Lower lobe of right lung (tissue), 2 donors: ENCODE data around the gene TMEM141. TPM values are rescaled to one million over a fixed set of nuclear protein-coding genes. Genes with fewer than 3 reads are reported as not detected.

Experiments
- ATAC-seq, 2 donors: fragments of 200-7000 bp; cut with Tn5 transposase; one replicate each; pipeline ENCODE4 v1.9.1; 2020 to 2022; ENCODE audit warnings: mild to moderate bottlenecking in 2 of 2, moderate library complexity in 2 of 2
- DNase-seq: peaks from one replicate; pipeline ENCODE4 v3.0.0-alpha.2; 2020
- H3K27ac ChIP-seq: fragments of 200-600 bp; one replicate; pipeline ENCODE4 v1.8.0; 2022
- H3K27me3 ChIP-seq: fragments of 200-600 bp; one replicate; pipeline ENCODE4 v1.8.0; 2022; ENCODE audit warnings: low read depth
- H3K36me3 ChIP-seq: fragments of 200-600 bp; one replicate; pipeline ENCODE4 v1.8.0; 2022; ENCODE audit warnings: mild to moderate bottlenecking
- H3K4me1 ChIP-seq: fragments of 200-600 bp; one replicate; pipeline ENCODE4 v1.8.0; 2022
- H3K4me3 ChIP-seq: fragments of 200-600 bp; one replicate; pipeline ENCODE4 v1.8.0; 2022; ENCODE audit warnings: mild to moderate bottlenecking
- H3K9me3 ChIP-seq: fragments of 200-600 bp; one replicate; pipeline ENCODE4 v1.8.0; 2022
- intact Hi-C: fragments of 100-400 bp; cut with DNase I; formaldehyde crosslinking; loops from one replicate; pipeline ENCODE4 v1.11.0; 2022
- long read RNA-seq: library from polyadenylated mRNA; unstranded; transcript quantifications from one replicate; pipeline ENCODE4 v2.0.0, GENCODE V29; 2021
- total RNA-seq: library from RNA; stranded (reverse); fragmentation: NEBNext Ultra II Directional; extraction: Animal tissue kit (Norgen Biotek cat#: 25700); gene quantifications from one replicate; pipeline ENCODE4 v1.2.1, GENCODE V29; 2021
- TF ChIP-seq, protein P1 (sequence below): fragments of 200-600 bp; IDR thresholded peaks from one replicate; pipeline ENCODE4 v1.8.0; 2022; ENCODE audit warnings: antibody characterized with exemption, mild to moderate bottlenecking
- donor health status: DM: no; HTN: yes; CAD: no; lungs with severe emphysema.

TMEM141 gene
- total RNA-seq, result 57.2 TPM
- long read RNA-seq, transcript TMEM141-201 (5 exons, 768 nt), result major isoform, 11 of 20 reads
- long read RNA-seq, transcript TMEM141-202 (5 exons, 839 nt), result minor isoform, 6 of 20 reads
- long read RNA-seq, partial matches to known transcripts, result 1 of 20 reads
- long read RNA-seq, other reads (novel, unspliced or antisense), result 1 of 20 reads

DNA sequence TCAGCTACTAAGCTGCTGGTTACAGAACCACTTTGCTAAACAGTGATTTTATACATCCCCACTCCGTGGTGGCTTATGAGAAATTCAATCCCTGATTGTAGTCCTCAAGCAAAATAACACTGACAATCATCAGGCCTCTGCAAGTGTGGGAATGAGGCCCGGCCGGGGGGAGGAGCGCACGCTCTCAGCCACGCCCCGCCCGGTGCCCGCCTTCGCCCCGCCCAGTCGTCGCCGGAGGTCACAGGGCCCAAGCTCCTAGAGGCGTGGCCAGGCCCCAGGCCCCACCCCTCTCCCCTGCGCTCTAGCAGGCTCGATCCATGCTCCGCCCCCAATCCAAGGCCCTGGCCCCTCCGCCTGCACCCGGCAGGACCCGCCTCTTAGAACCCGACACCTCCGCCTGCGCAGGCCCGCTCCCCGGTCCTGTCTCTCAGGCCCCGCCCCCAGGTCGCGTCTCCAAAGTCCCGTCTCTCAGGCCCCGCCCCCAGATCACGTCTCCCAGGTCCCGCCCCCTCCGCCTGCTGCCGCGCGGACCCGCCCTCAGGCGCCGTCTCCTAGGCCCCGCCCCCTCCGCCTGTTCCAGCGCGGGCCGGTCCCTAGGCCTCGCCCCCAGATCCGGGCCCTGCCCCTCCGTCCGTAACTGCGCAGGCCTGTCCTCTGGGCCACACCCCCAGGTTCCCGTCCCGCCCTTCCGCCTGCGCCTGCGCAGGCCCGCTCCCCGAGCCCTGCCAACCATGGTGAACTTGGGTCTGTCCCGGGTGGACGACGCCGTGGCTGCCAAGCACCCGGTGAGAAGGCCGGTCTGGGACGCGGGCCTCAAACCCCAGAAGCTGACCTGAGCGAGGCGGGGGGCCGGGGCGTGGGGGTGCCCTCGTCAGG, at the start of gene TMEM141:
TSS of gene TMEM141 (plus strand) at position 705 of the 876 bp plus-strand sequence. CDS start at position 732, 27 bp downstream.
- ATAC-seq (peak; percentile 96 to 97), DNase-seq (peak; percentile 100)
- TF ChIP-seq, protein P1, sequence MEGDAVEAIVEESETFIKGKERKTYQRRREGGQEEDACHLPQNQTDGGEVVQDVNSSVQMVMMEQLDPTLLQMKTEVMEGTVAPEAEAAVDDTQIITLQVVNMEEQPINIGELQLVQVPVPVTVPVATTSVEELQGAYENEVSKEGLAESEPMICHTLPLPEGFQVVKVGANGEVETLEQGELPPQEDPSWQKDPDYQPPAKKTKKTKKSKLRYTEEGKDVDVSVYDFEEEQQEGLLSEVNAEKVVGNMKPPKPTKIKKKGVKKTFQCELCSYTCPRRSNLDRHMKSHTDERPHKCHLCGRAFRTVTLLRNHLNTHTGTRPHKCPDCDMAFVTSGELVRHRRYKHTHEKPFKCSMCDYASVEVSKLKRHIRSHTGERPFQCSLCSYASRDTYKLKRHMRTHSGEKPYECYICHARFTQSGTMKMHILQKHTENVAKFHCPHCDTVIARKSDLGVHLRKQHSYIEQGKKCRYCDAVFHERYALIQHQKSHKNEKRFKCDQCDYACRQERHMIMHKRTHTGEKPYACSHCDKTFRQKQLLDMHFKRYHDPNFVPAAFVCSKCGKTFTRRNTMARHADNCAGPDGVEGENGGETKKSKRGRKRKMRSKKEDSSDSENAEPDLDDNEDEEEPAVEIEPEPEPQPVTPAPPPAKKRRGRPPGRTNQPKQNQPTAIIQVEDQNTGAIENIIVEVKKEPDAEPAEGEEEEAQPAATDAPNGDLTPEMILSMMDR, result no peak
- H3K27ac ChIP-seq, result peak within 1 kb of the TSS; percentile 96
- intact Hi-C loops, result no loop called here
- peaks cover 33% of the 10 kb centered on the region for H3K4me1 ChIP-seq
- H3K4me3 ChIP-seq, result peak within 1 kb of the TSS; percentile 85
- no peaks in the 10 kb centered on the region for H3K27me3 ChIP-seq
- peaks cover 12% of the 10 kb centered on the region for H3K36me3 ChIP-seq
- no peaks in the 10 kb centered on the region for H3K9me3 ChIP-seq

DNA sequence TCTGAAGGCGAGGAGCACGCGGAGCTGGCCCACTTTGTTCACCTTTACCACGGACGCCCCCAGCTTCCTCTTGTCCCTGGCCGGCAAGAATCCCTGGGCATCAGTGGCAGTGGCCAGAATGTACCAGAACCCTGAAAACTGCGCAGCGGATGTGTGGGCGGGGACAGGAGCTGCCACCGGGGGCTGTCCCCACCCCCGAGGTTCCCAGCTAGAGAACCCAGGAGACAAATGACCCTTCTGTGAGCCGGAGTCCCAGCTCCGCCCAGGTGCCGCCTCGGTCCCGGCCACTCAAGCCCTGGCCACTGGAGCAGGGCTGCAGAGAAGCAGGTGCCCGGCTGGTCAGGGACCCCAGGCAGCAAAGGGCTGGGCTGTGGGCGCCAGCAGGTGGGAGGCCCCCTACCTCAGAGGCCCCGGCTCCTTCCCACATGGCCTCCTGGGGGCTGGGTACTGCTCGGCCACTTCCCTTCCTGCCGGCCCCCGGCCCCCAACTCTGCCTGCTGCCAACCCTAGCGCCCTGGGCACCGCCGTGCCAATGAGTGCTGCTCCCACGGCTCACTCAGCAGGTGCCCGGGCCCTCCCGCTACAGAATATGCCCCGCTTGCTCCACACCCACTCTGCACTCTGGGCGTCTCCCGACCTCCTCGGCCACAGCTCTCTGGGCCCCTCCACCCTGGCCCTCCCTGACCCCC, 49.1 kb upstream of the TMEM141 start:
- Histone ChIP-seq H3K9me3 (no peaks in the 10 kb centered on the region), H3K4me1 (peaks cover 23% of the 10 kb centered on the region), H3K27ac (no peak overlapping the region), H3K36me3 (no peaks in the 10 kb centered on the region), H3K27me3 (peaks cover 38% of the 10 kb centered on the region), H3K4me3 (peak overlapping the region; percentile 29)
- TF ChIP-seq, protein P1, result no peak
- intact Hi-C loops, result no loop called here
- DNase-seq (no peak), ATAC-seq (peak; percentile 33 to 38)

DNA sequence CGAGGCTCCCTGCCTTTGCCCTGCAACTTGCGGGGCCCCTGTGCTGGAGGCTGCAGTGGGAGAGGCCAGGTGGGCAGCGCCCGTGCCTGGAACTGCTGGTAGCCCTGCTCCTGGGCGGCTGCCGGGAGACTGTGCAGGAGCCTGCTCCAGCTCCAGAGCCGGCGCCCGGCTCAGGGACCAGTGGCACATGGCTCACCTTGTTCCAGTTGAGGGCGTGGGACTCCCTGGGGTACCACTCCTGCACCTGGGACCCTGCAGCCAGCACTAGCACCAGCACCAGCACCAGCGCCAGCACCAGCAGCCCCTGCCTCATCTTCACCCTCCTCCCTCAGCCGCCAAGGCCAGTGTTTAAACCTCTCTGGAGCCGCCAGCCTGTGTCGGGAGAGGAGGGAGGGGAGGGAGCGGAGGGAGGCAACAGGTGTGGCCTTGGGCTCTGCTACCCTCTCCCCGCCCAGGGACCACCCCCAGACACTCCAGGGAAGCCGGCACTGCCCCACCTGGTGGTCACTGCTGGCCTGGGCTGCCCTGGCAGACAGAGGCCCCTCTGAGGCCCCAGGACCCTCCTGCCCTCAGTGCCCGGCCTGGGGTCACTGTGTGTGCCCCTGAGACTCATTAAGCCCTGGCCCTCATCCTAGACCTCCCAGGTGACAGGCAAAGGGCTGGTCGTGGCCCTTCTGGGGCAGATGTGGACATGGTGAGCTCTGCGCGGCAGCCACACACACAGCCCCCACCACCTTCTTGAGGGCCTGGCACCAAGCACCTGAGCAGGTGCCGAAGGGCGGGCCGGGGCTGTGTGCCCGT, 48.4 kb upstream of the TMEM141 start, which contains the start of gene LCN10:
TSS of gene LCN10 (minus strand) at position 350 of the 801 bp plus-strand sequence. CDS start at position 313, 37 bp downstream.
- H3K27me3 ChIP-seq, result peaks cover 38% of the 10 kb centered on the region
- H3K9me3 ChIP-seq, result no peaks in the 10 kb centered on the region
- H3K4me1 ChIP-seq, result peaks cover 23% of the 10 kb centered on the region
- H3K27ac ChIP-seq, result no peak within 1 kb of the TSS
- peak within 1 kb of the TSS; percentile 29 for H3K4me3 ChIP-seq
- no peaks in the 10 kb centered on the region for H3K36me3 ChIP-seq
- TF ChIP-seq, protein P1, result peak; percentile 36
- peak; percentile 18 to 26 for ATAC-seq
- intact Hi-C loops, result no loop called here
- DNase-seq, result no peak

DNA sequence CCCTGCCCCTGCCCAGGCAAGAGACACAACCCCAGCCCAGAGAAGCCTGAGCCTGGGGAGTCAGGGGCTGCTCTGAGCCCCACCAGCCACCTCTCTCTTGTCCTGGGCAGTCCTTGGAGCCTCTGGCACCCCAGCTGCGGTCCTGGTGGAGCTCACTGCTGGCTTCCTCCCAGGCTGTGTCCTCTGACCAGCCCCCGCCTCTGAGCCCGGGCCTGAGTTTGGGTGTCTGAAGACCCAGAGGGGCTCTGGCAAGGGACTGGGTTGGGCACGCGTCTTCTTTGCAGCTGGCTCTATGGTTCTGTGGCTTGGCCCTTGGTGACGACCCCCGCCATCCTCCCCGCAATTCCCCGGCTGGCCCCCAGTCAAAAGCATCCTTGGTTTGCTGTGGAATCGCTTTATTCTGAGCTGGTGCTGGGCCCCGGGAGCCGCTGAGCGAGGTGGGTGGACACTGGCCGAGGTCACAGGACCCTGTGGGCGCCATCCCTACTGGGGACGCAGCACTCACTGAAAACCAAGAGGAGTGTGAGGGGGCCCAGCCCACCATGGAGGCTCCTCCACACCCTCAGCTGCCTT, 47.4 kb upstream of the TMEM141 start:
- Histone ChIP-seq H3K27me3 (peaks cover 38% of the 10 kb centered on the region), H3K9me3 (no peaks in the 10 kb centered on the region), H3K4me3 (no peak overlapping the region), H3K27ac (no peak overlapping the region), H3K36me3 (no peaks in the 10 kb centered on the region), H3K4me1 (peaks cover 29% of the 10 kb centered on the region)
- ATAC-seq, result no peak
- intact Hi-C loops, result no loop called here
- TF ChIP-seq, protein P1, result no peak
- DNase-seq, result no peak
